Esophagus mucosa (tissue), 1 donor: ENCODE measurements around the gene KIF26B. TPM values are rescaled to one million over a fixed set of nuclear protein-coding genes. Genes with fewer than 3 reads are reported as not detected.
A peak's percentile ranks its signal among the peaks of the same experiment; 100 is the strongest.
"Not testable (repeated sequence)": the region's sequence is repeated elsewhere in the genome, so short reads cannot be mapped to it uniquely, and the experiment has no call there.

Source experiments
- ATAC-seq: fragments of 200-7000 bp; cut with Tn5 transposase; one replicate; pipeline ENCODE4 v1.9.1; 2020
- total RNA-seq: library from RNA; stranded (reverse); gene quantifications from one replicate; pipeline ENCODE4 v1.2.4, GENCODE V29; 2023
- donor health status: DM: yes; HTN: yes; CAD: no.

Gene KIF26B
- total RNA-seq, 1 donor from 2014 or later: 0.56 TPM

- ATAC-seq: no peak
These were observed 534.0 kb downstream of the KIF26B start for GRCh38 chr1:245688536-245689453.

DNA sequence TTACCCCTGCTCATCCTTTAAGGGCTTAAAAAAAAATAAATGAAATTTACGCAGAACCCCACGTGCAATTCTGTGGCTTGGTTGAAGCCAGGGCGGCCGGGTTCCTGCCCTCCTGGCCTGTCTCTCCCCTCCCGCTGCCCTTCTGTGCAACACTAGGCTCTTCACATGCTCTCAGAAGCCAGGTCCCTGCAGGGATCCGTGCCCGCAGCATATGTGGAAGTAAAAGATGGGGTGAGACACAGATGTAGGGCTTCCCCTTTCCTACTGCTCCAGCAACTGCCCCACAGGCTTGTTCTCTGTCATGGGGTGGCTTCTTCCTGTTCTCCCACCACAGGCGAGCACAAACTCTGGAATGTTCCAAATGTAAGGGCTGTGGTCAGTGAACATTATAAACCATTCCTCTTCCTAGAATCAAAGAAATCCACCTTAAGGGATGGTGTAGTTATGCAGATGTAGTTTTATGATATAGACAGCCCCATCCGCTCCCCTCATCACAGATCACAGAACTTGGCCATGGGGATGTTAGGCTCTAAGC is 535.4 kb downstream of the KIF26B start:
- no peak for ATAC-seq

DNA sequence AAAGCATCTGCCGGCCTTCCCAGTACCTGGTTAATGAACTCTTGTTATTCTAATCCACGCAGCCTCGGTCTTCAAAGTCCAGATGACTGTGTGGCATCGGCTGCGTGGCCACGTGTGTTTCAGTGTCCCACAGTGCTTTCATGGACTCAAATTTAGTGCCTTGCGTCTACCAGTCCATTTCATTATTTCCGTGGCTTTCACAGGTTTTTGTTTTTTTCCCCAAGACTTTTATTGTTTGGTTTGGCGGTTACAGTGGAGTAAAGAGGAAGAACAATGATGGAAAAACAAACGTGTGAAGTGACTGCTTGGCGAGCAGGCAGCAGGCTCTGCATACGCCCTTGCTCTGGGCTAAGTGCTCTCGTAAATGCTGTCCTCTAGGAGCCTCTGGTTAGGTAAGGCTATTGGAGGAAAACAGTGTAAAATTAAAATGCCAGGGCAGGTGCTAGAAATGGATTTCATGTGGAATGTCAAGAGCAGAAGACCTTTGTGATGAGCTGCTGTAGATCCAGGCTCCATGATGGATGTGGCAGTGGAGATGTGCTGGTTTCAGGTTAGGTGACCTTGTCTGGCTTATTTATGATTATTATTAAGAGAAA is 536.3 kb downstream of the KIF26B start:
- no peak for ATAC-seq

DNA sequence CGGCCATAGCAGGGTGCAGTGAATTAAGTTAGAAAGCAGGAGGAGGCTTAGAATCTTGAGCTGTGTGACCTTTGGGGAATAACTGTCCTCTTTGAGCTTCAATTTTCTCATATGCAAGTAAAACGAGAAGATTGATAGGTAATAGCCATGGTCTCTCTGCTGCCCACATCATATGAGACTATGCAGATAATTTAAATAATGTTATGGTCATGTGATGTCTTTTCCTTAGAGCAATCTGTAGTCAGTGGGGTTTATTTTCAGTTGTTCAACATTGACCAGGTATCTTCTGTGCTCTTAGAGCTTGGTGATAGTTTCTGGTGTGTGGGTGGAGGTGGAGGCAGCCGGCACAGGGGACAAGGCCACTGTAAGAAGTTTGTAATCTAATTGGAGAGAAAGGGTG is 537.1 kb downstream of the KIF26B start:
- ATAC-seq: no peak

DNA sequence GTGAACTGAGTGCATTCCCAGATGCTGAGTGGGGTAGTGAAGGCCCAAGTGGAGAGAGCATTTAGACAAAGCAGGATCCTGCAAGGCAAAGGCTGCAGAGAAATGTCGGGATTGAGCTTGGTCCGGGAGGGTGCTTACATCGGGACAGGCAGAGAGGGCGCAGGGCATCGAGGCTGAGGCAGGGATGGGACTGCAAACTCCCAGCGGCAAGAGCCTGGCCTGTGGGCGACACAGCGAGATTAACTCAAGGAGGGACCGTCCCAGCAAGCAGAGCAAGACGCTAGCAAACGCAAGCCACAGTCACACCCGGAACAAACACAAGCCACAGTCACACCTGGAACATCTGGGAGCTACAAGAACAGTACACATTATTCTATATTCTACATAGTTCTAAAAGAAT is 537.5 kb downstream of the KIF26B start:
- no peak for ATAC-seq

GRCh38 chr1:245693116-245693793 is 538.5 kb downstream of the KIF26B start:
- no peak for ATAC-seq

DNA sequence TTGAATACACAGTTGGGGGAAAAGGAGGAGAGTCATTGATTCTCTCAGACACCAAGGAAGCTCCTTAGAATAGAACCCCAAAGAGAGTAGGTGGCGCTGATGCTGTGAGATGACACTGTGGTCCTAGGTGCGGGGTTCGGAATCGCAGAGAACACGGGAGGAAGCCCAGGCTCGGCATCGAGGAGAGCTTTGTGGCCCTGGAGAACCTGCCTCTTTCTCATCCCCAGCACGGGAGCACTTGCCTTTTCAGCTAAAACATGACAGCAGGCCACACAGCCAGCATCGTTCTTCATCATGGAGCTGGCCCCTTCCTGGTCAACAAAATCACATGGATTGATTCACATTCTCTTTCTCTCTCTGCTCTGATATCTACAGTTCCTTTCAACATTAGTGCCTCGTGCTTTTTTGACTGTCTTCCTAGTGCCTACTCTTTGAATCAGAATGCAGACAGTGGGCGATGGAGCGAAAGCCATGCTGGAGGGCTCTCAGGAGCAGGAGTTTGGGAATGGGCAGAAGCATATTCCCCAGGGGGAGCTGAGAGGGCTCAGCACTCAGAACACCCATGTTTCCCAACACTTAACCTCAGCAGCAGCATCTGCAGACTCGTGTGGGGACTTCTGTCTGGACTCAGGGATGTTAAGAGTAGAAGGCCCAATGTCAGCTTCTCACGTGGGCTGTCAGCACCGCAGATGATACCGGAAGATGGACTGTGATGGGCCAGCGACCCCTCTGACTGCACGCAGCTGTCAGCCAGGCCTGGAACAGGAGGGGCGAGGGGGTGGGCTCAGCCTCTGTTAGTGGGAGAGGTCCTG is 539.4 kb downstream of the KIF26B start:
- ATAC-seq: no peak

- ATAC-seq: peak; percentile 49
These were observed 540.0 kb downstream of the KIF26B start for GRCh38 chr1:245694753-245695195.

GRCh38 chr1:245695211-245695610 is 540.4 kb downstream of the KIF26B start:
- ATAC-seq: no peak

- not testable (repeated sequence) for ATAC-seq
These were observed 540.9 kb downstream of the KIF26B start for GRCh38 chr1:245695701-245696100.

GRCh38 chr1:245698116-245698515 is 543.3 kb downstream of the KIF26B start:
- no peak for ATAC-seq

- ATAC-seq: no peak
These were observed 544.1 kb downstream of the KIF26B start for GRCh38 chr1:245698860-245699259.

DNA sequence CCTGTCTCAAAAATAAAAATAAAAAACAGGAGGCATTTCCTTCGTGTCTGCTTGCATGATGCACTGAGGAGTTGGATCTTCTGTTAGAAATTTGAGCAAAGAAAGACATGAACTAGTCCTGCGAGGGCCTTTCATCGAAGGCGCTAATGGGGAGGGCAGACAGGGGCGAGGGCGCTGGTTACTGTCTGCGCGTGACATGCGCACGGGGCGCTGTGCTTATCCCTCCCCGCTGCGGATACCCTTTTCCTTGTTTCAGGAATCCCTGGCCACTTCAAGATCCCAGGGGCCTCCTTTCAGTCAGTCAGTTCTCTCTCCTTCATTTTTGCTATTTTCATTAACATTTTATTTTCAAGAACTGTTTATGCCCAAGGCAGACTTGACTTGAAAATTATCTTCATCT is 545.8 kb downstream of the KIF26B start:
- no peak for ATAC-seq

- no peak for ATAC-seq
These were observed 546.8 kb downstream of the KIF26B start for GRCh38 chr1:245701631-245702030.

GRCh38 chr1:245702346-245702745 is 547.6 kb downstream of the KIF26B start:
- no peak for ATAC-seq

DNA sequence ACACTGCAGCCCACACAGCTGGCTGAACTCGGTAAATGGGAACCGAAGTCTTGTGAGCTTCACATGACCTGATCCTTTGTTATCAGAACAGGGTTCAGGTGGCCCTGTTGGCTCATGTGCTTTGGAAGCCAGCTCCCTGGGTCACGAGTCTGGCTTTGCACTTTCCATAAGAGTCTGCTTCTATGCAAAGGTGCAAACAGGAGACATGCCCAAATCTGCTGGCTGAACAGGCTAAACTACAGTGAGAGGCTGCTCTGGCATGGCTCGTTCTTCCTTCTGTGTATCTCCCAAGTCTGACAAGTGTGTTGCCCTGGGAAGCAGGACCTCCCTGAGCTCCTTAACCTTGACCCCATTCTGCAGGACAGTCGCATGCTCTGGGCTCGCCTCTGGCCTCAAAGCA is 549.6 kb downstream of the KIF26B start:
- peak; percentile 51 for ATAC-seq

DNA sequence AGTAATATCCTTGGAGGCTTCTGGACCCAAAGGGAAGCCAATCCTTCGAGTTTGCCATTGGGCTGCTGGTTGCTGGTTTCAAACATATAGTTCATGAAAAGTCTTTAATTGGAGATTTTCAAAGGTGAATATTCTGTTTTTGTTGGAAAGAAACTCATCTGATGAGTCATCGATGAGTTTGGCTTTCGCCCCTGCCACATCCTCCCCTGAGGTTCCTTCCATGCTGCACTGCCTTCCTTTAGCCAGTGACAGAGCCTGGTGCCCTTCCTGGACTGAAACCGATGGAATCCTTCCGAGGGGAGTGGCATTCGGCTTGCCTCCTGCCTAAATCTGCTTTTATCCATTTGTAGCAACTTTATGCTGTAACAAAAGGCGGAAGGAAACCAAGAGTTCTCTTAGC is 550.0 kb downstream of the KIF26B start:
- no peak for ATAC-seq

- ATAC-seq: no peak
These were observed 553.2 kb downstream of the KIF26B start for GRCh38 chr1:245707941-245708340.

GRCh38 chr1:245710961-245711903 is 556.4 kb downstream of the KIF26B start:
- peak; percentile 52 for ATAC-seq

- not testable (repeated sequence) for ATAC-seq
These were observed 559.2 kb downstream of the KIF26B start for GRCh38 chr1:245714027-245714426.

DNA sequence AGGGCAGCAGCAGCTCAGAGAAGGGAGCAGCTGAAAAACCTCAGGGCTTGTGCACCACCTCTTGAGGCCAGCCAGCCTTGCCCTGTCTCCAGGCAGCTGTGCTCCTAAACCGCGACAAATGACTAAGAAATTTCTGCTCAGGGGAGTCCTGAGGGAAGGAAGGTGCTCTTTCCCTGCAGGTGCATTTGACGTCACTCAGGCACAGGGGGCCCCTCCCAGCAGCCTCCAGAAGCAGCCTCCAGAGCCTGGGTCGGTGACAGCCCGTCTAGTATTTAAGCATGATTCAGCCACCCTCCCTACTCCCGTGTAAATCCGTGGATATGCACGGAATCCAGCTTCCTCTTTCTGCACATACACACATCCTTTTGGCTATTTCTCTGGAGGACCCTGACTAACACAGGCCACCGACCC is 560.5 kb downstream of the KIF26B start:
- no peak for ATAC-seq
